Spleen (tissue), 13 donors: Measurements from ENCODE around the gene STX16. TPM values are rescaled to one million over a fixed set of nuclear protein-coding genes. Genes with fewer than 3 reads are reported as not detected.

Source experiments
- DNase-seq: peaks from one replicate; pipeline ENCODE4 v3.0.0-alpha.2; 2020
- H3K27ac ChIP-seq, 8 donors: fragments of 200-600 bp; sonication (generic) in 7 of 8; 1 replicate in 4 of 8; 2 replicates in 4 of 8; pipeline versions ENCODE4 v1.5.0 to v1.8.0; 2016 to 2021; ENCODE audit warnings: inconsistent platforms in 4 of 8, mild to moderate bottlenecking in 4 of 8, moderate library complexity in 1 of 8
- H3K27me3 ChIP-seq, 7 donors: fragments of 200-600 bp; sonication (generic) in 6 of 7; replicated peaks in 1 of 7; 1 replicate in 4 of 7; 2 replicates in 3 of 7; pipeline versions ENCODE4 v1.5.0 to v1.8.0; 2016 to 2021; ENCODE audit warnings: inconsistent platforms in 3 of 7, mild to moderate bottlenecking in 1 of 7
- H3K36me3 ChIP-seq, 6 donors: fragments of 200-600 bp; sonication (generic) in 5 of 6; 1 replicate in 4 of 6; 2 replicates in 2 of 6; pipeline versions ENCODE4 v1.5.0 to v1.8.0; 2016 to 2021; ENCODE audit warnings: inconsistent platforms in 2 of 6
- H3K4me1 ChIP-seq, 6 donors: fragments of 200-600 bp; sonication (generic) in 5 of 6; 1 replicate in 3 of 6; 2 replicates in 3 of 6; pipeline versions ENCODE4 v1.5.0 to v1.8.0; 2016 to 2021; ENCODE audit warnings: inconsistent platforms in 3 of 6
- H3K4me3 ChIP-seq, 8 donors: fragments of 200-600 bp; sonication (generic) in 7 of 8; 1 replicate in 4 of 8; 2 replicates in 4 of 8; pipeline versions ENCODE4 v1.5.0 to v1.8.0; 2016 to 2021; ENCODE audit warnings: inconsistent platforms in 4 of 8, mild to moderate bottlenecking in 4 of 8, moderate library complexity in 2 of 8
- H3K9me3 ChIP-seq, 8 donors: fragments of 200-600 bp; sonication (generic) in 7 of 8; 1 replicate in 4 of 8; 2 replicates in 4 of 8; pipeline versions ENCODE4 v1.5.0 to v1.8.0; 2016 to 2021; ENCODE audit warnings: inconsistent platforms in 4 of 8
- CTCF ChIP-seq, 11 experiments: fragments of 200-600 bp in 7 of 11; fragments of 450-650 bp in 4 of 11; sonication (generic) in 4 of 11; IDR thresholded peaks in 8 of 11; conservative IDR thresholded peaks in 3 of 11; 1 replicate in 7 of 11; 2 replicates in 4 of 11; pipeline versions ENCODE4 v1.4.0 to v1.8.0; 2016 to 2021; ENCODE audit warnings: antibody characterized with exemption in 11 of 11, inconsistent platforms in 4 of 11, mild to moderate bottlenecking in 1 of 11
- POLR2A ChIP-seq, 3 donors: fragments of 450-650 bp; IDR thresholded peaks; one replicate each; pipeline ENCODE4 v1.5.1; 2017; ENCODE audit warnings: antibody characterized with exemption in 3 of 3, mild to moderate bottlenecking in 1 of 3
- POLR2AphosphoS5 ChIP-seq, 3 donors: sonication (generic); formaldehyde crosslinking; IDR thresholded peaks; one replicate each; pipeline ENCODE4 v1.5.1; 2017; ENCODE audit warnings: antibody characterized with exemption in 3 of 3
- WGBS, 5 donors: extraction: QIAGEN DNeasy Blood & Tissue Kit in 3 of 5; methylation state at CpG; one replicate each; pipeline versions ENCODE4 v1.1.5 to v1.1.7; 2013 to 2018; 5-methylcytosine and 5-hydroxymethylcytosine counted together
- intact Hi-C: fragments of 100-400 bp; cut with DNase I; formaldehyde crosslinking; loops from one replicate; pipeline ENCODE4 v1.15.0; 2023; ENCODE audit warnings: low total_unique reads
- long read RNA-seq, 2 donors: transcript quantifications; one replicate each; lab custom pipeline, GENCODE V29; 2026
- polyA plus RNA-seq, 3 donors: library from polyadenylated mRNA; stranded (reverse); fragments of 200-250 nt; gene quantifications; one replicate each; pipeline ENCODE4 v1.2.1, GENCODE V29; 2013
- total RNA-seq, 7 donors: library from RNA; depleted of rRNA in 3 of 7; stranded (reverse); fragments of >200 nt in 3 of 7; fragmentation: NEBNext Ultra II Directional in 4 of 7; extraction: Animal tissue kit (Norgen Biotek cat#: 25700) in 4 of 7; gene quantifications; one replicate each; pipeline versions ENCODE4 v1.1.0 to v1.2.1, GENCODE V29; 2016 to 2021
- donor health status: healthy with polysubstance abuse.
- donor health status: DM: no; HTN: no; CAD: no; lungs with moderate emphysema.
- donor health status: DM: no; HTN: no; CAD: no.
- donor health status: Bipolar disorder and iron deficiency.
- donor health status: healthy.
- donor health status: DM: no; HTN: no; CAD: no.
- donor health status: DM: yes; HTN: yes; CAD: no.

The STX16 gene
- 100 to 1,000 TPM in 1 of 7 donors, 10 to 100 TPM in 6; 62.6 to 105 (median 83.6) TPM for total RNA-seq
- 10 to 100 TPM; 34.4 to 47.3 (median 43.5) TPM for polyA plus RNA-seq
- long read RNA-seq, donor 1, full-length matches to known transcripts = 1 of 1 reads
- long read RNA-seq, donor 1, partial matches to known transcripts = 0 of 1 reads
- long read RNA-seq, donor 1, other reads (novel, unspliced or antisense) = 0 of 1 reads
- long read RNA-seq, donor 2, full-length matches to known transcripts = 2 of 2 reads
- long read RNA-seq, donor 2, partial matches to known transcripts = 0 of 2 reads
- long read RNA-seq, donor 2, other reads (novel, unspliced or antisense) = 0 of 2 reads

GRCh38 chr20:58650776-58651558, at the start of gene STX16:
TSS of gene STX16 (plus strand) at chr20:58651283. CDS start at chr20:58652007, 724 bp downstream.
- Histone ChIP-seq H3K4me1 (peaks cover 27 to 52% (median 45%) of the 10 kb centered on the region in 6 donors), H3K4me3 (peak within 1 kb of the TSS; percentile 84 to 100 (median 97)), H3K27ac (peak within 1 kb of the TSS; percentile 91 to 98 (median 94)), H3K36me3 (peaks cover 0 to 10% (median 0%) of the 10 kb centered on the region in 6 donors), H3K9me3 (no peaks in the 10 kb centered on the region), H3K27me3 (peaks cover 0 to 8% (median 0%) of the 10 kb centered on the region in 7 donors)
- WGBS, 5 donors = 0 to 1% (median 1%) methylated on average over 30 to 49 of the region's 49 CpGs
- peak; percentile 97 for DNase-seq
- intact Hi-C loops = loop anchor here (5.0 kb wide), 1 partner anchor 414 kb away; no protein-coding TSS in a partner anchor
- peak; percentile 91 to 96 (median 91) for TF ChIP-seq POLR2AphosphoS5 (IDR thresholded peaks at IDR 0.05)
- peak; percentile 20 to 85 (median 25) for TF ChIP-seq POLR2A (IDR thresholded peaks at IDR 0.05)
- peak in 10 of 11 experiments; percentile 31 to 79 (median 65) for TF ChIP-seq CTCF (IDR thresholded peaks at IDR 0.05 in 8 of 11, conservative IDR thresholded peaks at IDR 0.05 in 3 of 11)

GRCh38 chr20:58602124-58602523, 49.0 kb upstream of the STX16 start:
- no peak for DNase-seq
- TF ChIP-seq CTCF (IDR thresholded peaks at IDR 0.05 in 8 of 11, conservative IDR thresholded peaks at IDR 0.05 in 3 of 11) (no peak), POLR2AphosphoS5 (IDR thresholded peaks at IDR 0.05) (no peak), POLR2A (IDR thresholded peaks at IDR 0.05) (no peak)
- Histone ChIP-seq H3K27ac (no peak overlapping the region), H3K36me3 (no peaks in the 10 kb centered on the region), H3K9me3 (peaks cover 0 to 5% (median 0%) of the 10 kb centered on the region in 8 donors), H3K4me1 (no peaks in the 10 kb centered on the region), H3K4me3 (no peak overlapping the region), H3K27me3 (peaks cover 0 to 20% (median 0%) of the 10 kb centered on the region in 7 donors)
- WGBS, 5 donors = 92 to 98% (median 97%) methylated on average over 5 of the region's 5 CpGs
- intact Hi-C loops = no loop called here

- TF ChIP-seq POLR2AphosphoS5 (IDR thresholded peaks at IDR 0.05) (no peak), CTCF (IDR thresholded peaks at IDR 0.05 in 8 of 11, conservative IDR thresholded peaks at IDR 0.05 in 3 of 11) (no peak), POLR2A (IDR thresholded peaks at IDR 0.05) (no peak)
- Histone ChIP-seq H3K4me3 (no peak overlapping the region), H3K27ac (no peak overlapping the region), H3K27me3 (peaks cover 0 to 20% (median 0%) of the 10 kb centered on the region in 7 donors), H3K36me3 (no peaks in the 10 kb centered on the region), H3K4me1 (no peaks in the 10 kb centered on the region), H3K9me3 (peaks cover 0 to 5% (median 0%) of the 10 kb centered on the region in 8 donors)
- intact Hi-C loops = no loop called here
- 89 to 98% (median 92%) methylated on average over 2 of the region's 2 CpGs for WGBS, 5 donors
- peak; percentile 4 for DNase-seq
These were observed 47.4 kb upstream of the STX16 start for GRCh38 chr20:58603721-58604120.
